Activated CD4-positive, alpha-beta T cell treated with anti-CD3 and anti-CD28 coated beads, Interleukin-2, Interleukin-6, amounts not matched to agents 100 ng/mL and 50 ng/mL, durations not matched to agents 16 hours and 8 hours (primary cell): Measurements from ENCODE around the gene CRELD1.
A peak's percentile ranks its signal among the peaks of the same experiment; 100 is the strongest.

Experiments
- DNase-seq: peaks from one replicate; pipeline ENCODE4 v3.0.0-alpha.2; 2020

The CRELD1 gene

DNA sequence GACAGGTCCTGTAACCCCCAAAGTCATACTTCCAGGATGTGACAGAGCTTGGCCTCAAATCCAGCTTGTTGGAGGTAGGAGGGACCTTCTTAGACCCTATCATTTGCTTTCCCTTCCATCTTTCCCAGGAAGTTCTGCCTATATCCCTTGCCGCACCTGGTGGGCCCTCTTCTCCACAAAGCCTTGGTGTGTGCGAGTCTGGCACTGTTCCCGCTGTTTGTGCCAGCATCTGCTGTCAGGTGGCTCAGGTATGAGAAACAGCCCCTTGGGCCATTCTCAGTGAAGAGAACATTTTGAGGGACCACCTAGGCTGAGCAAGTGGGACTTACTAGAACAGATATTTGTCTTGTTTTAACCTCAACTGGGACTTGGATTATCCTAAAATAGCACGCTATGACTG is 29.7 kb upstream of the CRELD1 start:
- DNase-seq: no peak

DNA sequence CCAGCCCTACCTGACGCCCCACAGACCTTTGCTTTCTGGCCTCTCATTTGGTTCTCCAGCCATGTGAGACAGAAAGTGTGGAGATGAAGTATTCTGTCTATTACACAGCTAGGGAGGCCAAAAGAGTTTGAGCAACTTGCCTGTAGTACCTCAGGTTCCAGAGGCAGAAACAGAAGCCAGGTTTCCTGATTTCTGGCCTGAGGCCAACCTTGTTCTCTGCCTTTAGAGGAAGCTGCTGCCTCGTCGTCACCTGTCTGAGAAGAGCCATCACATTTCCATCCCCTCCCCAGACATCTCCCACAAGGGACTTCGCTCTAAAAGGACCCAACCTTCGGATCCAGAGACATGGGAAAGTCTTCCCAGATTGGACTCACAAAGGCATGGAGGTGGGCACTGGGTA is 27.2 kb upstream of the CRELD1 start:
- no peak for DNase-seq

DNA sequence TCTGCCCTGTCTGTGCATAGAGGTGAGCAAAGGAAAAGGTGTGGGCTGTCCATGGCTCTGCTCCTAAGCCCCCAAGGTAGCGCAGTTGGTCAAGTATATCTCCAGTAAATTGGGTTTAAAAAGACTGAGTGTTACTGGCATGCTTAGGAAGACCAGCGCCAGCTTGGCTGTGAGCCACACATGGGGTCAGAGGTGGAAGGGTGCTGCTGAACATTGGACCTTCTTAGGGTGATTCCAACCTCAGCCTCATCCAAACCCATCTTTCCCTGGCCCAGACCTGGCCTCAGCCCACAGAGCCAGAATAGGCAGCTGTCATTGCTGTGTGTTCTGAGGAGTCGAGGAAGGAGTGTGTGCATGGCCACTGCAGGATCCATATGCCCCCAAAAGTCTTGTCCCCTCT is 25.3 kb upstream of the CRELD1 start:
- DNase-seq: no peak

DNA sequence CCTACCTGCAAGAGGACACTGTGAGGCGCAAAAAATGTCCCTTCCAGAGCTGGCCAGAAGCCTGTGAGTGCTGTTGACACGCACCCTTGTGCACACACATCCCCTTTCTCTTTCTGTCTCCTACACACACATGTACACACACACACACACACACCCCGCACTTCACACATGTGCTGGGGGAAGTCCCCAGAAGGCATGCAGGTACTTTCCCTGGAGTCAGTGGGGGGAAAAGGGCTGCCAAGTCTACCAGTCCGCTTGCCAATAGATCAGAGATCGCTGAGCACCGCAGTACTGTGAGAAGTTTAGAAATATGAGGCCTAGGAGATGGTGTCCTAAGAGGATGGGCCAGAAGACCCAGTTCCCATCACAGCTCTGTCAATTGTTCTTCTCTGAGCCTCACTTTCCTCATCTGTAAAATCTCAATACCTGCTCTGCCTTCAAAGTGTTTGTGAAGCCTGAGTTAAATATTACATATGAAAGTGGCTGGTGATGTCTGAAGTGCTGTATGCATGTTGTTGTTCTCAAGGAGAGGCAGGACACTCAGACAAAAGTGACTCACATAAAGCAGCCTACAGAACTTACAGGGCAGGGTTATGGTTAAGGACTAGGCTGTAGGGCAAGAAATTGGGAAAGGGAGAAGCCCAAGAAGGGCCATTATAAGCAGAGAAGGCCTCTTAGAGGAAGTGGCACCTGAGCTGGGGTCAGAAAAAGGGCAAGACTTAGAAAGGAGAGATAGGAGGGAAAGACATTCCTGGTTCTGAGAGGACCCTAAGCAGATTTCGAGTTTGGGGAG is 24.2 kb upstream of the CRELD1 start:
- no peak for DNase-seq

DNA sequence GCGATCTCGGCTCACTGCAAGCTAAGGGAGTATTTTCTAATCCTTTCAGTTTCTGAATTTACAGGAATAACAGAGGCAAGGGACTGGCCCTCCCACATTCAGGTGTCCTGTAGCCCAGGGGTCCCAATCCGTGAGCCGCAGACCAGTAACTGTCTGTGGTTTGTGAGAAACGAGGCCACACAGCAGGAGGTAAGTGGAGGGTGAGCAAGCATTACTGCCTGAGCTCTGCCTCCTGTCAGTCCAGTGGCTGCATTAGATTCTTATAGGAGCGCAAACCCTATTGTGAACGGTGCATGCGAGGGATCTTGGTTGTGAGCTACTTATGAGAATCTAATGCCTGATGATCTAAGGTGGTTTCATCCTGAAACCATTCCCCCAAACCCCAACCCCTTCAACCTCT is 21.8 kb upstream of the CRELD1 start:
- DNase-seq: no peak

DNA sequence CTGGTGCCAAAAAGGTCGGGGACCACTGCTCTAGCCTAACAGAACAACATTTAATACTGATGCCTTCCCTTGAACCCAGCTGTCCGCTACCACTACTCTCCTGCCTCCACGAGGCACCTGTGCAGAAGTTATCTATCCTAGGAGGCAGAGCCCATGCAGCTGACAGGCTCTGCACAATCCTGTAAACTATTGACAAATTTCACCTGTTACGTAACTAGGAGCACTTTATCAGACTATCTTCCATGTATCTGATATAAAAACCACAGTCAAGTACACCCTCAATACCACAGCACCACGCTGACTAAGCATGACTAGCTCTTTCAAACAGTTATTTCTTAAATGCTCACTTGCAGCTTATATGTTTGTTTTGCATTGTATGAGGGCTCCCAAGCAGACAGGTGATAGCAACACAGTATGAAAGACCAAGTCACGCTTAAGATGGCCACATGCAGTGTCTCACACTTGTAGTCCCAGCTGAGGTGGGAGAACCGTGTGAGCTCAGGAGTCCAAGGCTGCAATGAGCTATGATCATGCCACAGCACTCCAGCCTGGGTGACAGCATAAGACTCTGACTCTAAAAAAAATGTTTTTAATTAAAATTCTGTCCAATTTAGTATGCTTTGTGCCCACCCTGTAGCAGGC is 21.2 kb upstream of the CRELD1 start:
- peak; percentile 27 for DNase-seq

DNA sequence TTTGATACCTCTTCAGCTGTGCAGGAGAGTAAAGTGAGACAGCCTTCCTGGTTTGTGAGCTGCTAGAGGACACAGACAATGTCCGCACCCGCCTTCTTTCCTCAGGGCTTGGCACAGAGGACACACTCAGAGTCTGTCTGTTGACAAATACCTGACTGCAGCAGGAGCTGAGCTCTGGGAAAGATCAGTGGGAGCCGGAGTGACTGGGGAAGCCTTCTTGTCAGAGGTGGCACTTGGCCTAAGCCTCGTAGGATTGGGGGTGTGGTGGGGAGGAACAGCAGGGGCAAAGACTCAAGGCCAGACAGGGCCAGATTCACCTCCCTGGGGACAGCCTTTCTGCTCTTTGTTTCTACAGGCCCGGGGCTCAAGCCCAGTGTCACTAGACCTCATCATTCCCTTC is 20.0 kb upstream of the CRELD1 start:
- DNase-seq: no peak

DNA sequence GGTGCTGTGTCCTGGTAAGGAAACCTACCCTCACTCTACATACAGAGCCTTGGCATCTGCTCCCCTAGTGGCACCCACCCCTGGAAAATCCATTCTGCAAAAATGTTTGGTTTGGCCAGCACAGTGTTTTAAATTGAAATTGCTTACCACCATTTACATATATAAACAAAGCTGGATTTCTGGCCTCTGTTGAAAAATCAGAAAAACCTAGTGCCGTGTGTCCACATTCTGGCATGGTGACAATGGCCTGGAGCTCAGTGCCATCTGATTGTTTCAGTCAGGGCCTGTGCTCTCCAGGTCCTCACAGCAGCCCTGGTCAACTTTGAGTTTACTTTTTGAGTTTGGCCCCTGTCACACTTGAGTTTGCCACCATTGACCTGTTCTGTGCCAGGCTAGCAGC is 19.6 kb upstream of the CRELD1 start:
- no peak for DNase-seq

DNA sequence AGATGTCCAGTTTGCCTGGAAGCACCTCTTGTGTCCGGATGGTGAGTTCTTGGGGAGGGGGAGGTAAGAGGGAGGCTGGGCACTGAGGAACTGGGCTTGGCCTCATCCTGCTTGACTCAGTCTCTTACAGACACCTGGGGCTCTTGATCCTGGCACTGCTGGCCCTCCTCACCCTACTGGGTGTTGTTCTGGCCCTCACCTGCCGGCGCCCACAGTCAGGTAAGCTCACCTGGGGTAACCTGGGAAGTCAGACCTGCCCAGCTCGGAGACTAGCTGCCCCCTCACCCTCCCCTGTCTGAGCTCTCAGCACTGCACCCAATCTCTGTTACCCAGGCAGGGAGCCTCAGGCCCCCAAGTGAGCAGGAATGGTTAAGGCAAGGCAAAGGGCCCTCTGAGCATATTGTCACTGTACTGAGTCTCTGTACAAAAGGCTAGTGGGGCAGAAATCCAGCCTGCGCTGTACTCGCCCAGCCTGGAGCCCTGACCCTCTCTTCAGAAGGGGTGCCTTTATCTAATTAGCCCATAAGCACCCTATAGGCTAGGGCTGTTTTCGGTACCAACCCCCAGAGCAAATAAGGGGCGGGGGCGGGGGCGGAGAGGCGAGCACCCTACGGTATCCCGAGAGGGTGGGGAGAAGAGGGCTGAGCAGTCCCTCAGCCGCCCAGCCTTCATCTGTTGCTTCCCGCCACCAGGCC is 18.9 kb upstream of the CRELD1 start:
- no peak for DNase-seq

DNA sequence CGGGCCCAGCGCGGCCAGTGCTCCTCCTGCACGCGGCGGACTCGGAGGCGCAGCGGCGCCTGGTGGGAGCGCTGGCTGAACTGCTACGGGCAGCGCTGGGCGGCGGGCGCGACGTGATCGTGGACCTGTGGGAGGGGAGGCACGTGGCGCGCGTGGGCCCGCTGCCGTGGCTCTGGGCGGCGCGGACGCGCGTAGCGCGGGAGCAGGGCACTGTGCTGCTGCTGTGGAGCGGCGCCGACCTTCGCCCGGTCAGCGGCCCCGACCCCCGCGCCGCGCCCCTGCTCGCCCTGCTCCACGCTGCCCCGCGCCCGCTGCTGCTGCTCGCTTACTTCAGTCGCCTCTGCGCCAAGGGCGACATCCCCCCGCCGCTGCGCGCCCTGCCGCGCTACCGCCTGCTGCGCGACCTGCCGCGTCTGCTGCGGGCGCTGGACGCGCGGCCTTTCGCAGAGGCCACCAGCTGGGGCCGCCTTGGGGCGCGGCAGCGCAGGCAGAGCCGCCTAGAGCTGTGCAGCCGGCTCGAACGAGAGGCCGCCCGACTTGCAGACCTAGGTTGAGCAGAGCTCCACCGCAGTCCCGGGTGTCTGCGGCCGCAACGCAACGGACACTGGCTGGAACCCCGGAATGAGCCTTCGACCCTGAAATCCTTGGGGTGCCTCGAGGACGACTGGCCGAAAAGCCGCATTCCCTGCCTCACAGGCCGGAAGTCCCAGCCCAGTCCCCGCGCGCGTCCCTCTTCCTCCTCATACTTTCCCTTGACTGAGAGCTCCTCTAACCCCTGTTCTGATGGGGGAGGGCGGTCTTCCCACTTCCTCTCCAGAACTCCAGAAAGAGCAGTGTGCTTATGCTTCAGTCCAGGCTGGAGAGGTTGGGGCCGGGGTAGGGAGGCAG is 18.1 kb upstream of the CRELD1 start:
- peak; percentile 33 for DNase-seq

DNA sequence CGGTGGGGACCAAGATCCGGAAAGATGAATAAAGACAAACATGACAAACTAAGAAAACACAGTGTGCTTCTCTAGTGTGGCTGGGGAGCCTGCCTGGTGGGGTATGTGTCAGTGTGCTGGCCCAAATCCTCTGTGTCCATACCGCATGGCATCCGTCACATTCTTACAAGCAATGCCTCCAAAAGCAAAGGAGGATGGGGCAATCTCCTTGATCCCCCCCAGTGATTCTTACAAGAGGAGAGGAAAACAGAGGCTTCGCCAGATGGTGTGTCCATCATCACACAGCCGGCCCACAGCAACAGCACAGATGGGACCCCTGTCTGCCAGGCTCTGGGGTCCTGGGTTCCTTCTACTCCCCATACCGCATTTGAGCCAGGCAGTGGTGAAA is 17.3 kb upstream of the CRELD1 start:
- DNase-seq: no peak

DNA sequence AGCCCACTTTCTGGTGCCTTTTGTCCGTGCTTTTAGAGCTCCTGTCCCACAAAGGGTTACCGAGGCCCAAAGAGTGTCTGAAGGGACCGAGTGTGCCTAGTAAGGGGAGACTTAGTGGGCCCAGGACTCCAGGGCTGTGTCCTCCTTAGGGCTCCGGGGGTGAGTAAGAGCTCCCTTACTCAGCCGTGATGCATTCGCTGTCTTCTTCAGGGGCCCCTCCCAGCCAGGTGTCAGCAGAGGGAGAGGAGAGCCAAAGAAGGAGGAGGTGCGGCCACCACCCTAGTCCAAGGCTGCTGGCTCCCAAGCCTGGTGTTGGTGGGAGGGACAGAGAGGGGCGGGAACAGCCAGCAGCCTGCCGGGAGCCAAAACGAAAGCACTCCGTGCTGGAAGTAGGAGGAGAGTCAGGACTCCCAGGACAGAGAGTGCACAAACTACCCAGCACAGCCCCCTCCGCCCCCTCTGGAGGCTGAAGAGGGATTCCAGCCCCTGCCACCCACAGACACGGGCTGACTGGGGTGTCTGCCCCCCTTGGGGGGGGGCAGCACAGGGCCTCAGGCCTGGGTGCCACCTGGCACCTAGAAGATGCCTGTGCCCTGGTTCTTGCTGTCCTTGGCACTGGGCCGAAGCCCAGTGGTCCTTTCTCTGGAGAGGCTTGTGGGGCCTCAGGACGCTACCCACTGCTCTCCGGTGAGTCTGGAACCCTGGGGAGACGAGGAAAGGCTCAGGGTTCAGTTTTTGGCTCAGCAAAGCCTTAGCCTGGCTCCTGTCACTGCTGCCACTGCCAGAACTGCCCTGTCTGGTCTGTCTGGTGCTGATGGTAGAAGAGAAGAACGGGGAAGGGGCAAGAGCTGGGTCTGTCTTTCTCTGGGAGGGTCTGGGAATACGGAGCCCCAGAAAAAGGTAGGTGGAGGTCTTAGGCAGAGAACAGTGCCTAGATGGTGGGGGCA is 16.6 kb upstream of the CRELD1 start, which contains the start of gene IL17RC:
TSS of gene IL17RC (plus strand) at position 365 of the 947 bp plus-strand sequence. CDS start at position 583, 218 bp downstream.
- DNase-seq: no peak

DNA sequence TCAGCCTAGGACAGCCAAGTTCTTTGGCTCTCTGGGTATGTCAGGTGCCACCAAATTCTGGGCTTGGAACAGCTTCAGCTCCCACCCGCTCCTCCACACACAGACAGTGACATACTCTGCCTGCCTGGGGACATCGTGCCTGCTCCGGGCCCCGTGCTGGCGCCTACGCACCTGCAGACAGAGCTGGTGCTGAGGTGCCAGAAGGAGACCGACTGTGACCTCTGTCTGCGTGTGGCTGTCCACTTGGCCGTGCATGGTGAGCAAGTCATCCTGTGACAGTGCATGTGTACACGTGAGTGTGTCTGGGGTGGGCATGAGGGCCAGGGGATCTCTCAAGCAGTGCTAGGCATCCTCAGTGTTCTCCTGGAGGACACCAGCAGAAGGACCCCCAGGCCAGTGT is 15.8 kb upstream of the CRELD1 start:
- DNase-seq: no peak

DNA sequence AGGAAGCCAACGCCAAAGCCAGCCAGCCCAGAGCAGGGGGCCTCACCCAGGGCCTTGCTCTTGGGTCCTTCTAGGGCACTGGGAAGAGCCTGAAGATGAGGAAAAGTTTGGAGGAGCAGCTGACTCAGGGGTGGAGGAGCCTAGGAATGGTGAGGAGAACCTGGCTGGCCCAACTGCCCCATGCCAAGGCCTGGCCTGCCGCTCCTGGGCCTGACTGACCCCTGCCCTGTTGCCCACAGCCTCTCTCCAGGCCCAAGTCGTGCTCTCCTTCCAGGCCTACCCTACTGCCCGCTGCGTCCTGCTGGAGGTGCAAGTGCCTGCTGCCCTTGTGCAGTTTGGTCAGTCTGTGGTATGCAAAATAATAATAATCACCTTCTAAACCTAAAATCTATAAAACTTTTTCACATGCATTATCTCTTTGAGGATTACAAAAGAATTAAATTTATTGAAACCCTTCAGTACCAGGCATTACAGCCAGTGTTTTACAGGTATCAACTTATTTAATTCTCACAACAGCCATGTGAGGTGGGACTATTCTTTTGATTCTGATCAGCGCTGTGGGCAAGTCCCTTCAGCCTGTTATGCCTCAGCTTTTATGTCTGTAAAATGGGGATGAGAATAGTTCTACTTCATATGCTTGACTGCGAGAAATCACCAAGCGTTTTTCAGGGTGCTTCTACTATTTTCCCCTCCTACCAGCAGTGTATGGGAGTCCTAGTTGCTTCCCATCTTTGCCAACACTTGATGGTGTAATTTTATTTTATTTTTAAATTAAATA is 15.2 kb upstream of the CRELD1 start:
- no peak for DNase-seq

DNA sequence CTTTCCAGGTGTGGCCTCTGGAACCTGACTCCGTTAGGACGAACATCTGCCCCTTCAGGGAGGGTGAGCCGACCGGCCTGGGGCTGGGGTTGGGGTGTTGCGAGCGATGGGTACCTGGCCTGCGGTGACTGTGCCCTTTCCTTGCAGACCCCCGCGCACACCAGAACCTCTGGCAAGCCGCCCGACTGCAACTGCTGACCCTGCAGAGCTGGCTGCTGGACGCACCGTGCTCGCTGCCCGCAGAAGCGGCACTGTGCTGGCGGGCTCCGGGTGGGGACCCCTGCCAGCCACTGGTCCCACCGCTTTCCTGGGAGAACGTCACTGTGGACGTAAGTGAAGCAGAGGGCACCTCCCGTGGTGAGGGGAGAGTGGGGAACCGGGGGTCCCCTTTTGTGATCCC is 5.5 kb upstream of the CRELD1 start:
- no peak for DNase-seq

DNA sequence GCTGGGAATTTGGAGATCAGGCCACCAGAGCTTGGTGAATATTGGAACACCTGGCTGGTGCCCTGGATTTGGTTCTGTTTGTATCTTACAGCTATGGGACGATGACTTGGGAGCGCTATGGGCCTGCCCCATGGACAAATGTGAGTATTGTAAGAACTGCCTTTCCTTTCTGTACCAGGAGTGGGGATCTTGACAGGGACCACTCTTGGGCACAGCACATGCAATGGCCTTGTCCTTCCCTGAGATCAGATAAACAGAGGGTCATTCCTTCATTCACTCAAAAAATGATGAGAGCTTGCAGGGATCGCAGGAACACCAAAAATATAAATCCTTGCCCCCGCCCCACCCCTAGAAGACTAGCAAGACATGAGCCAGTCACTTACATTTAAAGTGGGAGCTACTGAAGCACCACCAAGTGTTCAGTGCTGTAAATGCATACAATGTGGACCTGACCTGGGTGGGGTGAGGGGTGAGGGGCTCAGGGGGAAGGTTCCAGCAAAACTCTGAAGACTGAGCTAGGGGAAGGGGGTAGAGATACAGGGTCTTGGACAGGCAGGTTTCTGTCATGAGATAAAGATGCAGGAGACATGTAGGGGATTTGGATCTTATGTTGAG is 2.7 kb upstream of the CRELD1 start:
- no peak for DNase-seq

DNA sequence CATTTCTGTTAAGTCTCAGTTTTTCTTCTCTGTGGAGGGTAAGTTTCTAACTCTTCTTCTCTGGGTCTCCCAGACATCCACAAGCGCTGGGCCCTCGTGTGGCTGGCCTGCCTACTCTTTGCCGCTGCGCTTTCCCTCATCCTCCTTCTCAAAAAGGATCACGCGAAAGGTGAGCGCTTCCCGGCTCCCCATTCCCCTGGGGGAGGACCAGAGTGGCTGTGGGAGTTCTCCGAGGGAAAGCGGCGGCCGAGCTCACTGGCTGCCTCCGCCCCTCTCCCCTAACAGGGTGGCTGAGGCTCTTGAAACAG is 1.1 kb upstream of the CRELD1 start:
- no peak for DNase-seq

DNA sequence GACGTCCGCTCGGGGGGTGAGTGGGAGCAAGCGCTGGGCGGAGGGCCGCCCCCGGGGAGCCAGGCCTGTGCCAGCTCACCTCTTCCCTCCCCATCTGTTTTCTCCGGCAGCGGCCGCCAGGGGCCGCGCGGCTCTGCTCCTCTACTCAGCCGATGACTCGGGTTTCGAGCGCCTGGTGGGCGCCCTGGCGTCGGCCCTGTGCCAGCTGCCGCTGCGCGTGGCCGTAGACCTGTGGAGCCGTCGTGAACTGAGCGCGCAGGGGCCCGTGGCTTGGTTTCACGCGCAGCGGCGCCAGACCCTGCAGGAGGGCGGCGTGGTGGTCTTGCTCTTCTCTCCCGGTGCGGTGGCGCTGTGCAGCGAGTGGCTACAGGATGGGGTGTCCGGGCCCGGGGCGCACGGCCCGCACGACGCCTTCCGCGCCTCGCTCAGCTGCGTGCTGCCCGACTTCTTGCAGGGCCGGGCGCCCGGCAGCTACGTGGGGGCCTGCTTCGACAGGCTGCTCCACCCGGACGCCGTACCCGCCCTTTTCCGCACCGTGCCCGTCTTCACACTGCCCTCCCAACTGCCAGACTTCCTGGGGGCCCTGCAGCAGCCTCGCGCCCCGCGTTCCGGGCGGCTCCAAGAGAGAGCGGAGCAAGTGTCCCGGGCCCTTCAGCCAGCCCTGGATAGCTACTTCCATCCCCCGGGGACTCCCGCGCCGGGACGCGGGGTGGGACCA is 632 bp upstream of the CRELD1 start:
- peak; percentile 93 for DNase-seq

DNA sequence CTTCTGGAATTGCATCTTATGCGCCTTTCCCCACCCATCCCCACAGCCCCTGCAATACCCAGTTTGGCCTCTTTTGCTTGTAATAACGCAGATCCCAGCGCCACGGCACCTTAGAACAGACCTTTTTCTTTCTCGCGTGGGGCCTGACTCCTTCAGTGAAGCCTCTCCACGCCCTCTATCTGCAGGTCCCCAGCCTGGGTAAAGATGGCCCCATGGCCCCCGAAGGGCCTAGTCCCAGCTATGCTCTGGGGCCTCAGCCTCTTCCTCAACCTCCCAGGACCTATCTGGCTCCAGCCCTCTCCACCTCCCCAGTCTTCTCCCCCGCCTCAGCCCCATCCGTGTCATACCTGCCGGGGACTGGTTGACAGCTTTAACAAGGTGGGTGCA is 594 bp downstream of the CRELD1 start:
- DNase-seq: peak; percentile 16

DNA sequence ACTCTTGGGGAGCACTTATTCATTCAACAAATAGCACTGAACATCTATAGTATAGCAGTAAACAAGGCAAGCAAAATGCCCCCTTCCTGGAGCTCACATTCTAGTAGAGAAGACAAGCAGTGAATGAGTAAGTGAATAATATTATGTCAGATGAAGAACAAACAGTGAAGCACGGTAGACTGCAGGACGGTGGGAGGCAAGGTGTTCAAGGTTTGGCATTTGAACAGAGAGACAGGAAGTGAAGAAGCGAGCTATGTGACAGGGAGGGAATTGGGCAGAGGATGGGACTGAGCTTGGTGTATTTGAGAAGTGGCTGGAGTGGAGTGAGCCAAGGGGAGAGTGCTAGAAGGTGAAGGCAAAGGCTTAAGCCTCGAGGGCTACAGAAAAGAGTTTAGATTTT is 1.4 kb downstream of the CRELD1 start:
- DNase-seq: no peak
